HepG2 (cell line): ENCODE data around the gene WDR93. TPM values are rescaled to one million over a fixed set of nuclear protein-coding genes. Genes with fewer than 3 reads are reported as not detected.

Experiments used
- ATAC-seq: fragments of 200-7000 bp; cut with Tn5 transposase; 3 replicates; pipeline ENCODE4 v1.9.1; 2020; ENCODE audit warnings: mild to moderate bottlenecking, moderate library complexity
- BruUV-seq: library from RNA; stranded (reverse); fragments of 400-500 nt; replicated peaks from 2 replicates; lab custom pipeline; 2021; lab: Mats Ljungman, UMichigan
- CTCF ChIA-PET: fragments of 300-600 bp; formaldehyde crosslinking; extraction: SDS; loops from one replicate; lab custom pipeline; 2021; ENCODE audit warnings: low total read pairs, inconsistent platforms, low intra/inter-chr PET ratio; lab: Yijun Ruan, JAX
- POLR2A ChIA-PET: fragments of 350-600 bp; sonication (Branson Sonifier 250); formaldehyde crosslinking; loops from one replicate; lab custom pipeline; 2020; ENCODE audit warnings: antibody characterized with exemption, inconsistent platforms; lab: Yijun Ruan, JAX
- DNase-seq: peaks from one replicate; pipeline ENCODE4 v3.0.0-alpha.2; 2015; ENCODE audit warnings: low spot score
- FAIRE-seq: peaks from 3 replicates; lab custom pipeline; 2011; peaks lifted over from hg19 to GRCh38; lab: Jason Lieb, UNC
- H2AFZ ChIP-seq: one replicate; pipeline ENCODE4 v1.6.1; 2011; ENCODE audit warnings: low read length, inconsistent platforms
- H3K27ac ChIP-seq: fragments of 300-600 bp; 3 replicates; pipeline ENCODE4 v1.8.0; 2011; ENCODE audit warnings: mixed run types, mild to moderate bottlenecking, mixed read lengths, low read length, inconsistent platforms; ENCODE audit not compliant: insufficient read depth; ENCODE audit errors: extremely low read length
- H3K27me3 ChIP-seq, 2 experiments: fragments of 200-600 bp in 1 of 2; 2 replicates in 1 of 2; 3 replicates in 1 of 2; pipeline versions ENCODE4 v1.6.0 to v1.8.0; 2011; ENCODE audit warnings: low read length in 2 of 2, mild to moderate bottlenecking in 2 of 2, moderate library complexity in 2 of 2, inconsistent platforms in 1 of 2; ENCODE audit not compliant: insufficient read depth in 2 of 2, control insufficient read depth in 1 of 2
- H3K36me3 ChIP-seq, 2 experiments: fragments of 200-600 bp in 1 of 2; replicated peaks in 1 of 2; 2 replicates in 1 of 2; 3 replicates in 1 of 2; pipeline versions ENCODE4 v1.5.1 to v1.8.0; 2011; ENCODE audit warnings: low read length in 2 of 2, inconsistent platforms in 1 of 2; ENCODE audit not compliant: insufficient read depth in 2 of 2, control insufficient read depth in 1 of 2
- H3K4me1 ChIP-seq: 2 replicates; pipeline ENCODE4 v1.5.1; 2012; ENCODE audit warnings: low read length, inconsistent platforms; ENCODE audit not compliant: insufficient read depth
- H3K4me2 ChIP-seq: 2 replicates; pipeline ENCODE4 v1.6.0; 2011; ENCODE audit warnings: low read depth, low read length, inconsistent platforms
- H3K4me3 ChIP-seq, 3 experiments: fragments of 200-600 bp in 1 of 3; sonication (generic), shearing (Covaris generic) in 1 of 3; replicated peaks in 1 of 3; 2 replicates each; pipeline ENCODE4 v1.5.1; 2011 to 2016; ENCODE audit warnings: low read length in 3 of 3, inconsistent platforms in 2 of 3, low read depth in 2 of 3, mild to moderate bottlenecking in 2 of 3, control low read depth in 1 of 3, mixed read lengths in 1 of 3; ENCODE audit not compliant: insufficient read depth in 1 of 3
- H3K79me2 ChIP-seq: one replicate; pipeline ENCODE4 v1.6.1; 2011; ENCODE audit warnings: low read length, inconsistent platforms; ENCODE audit not compliant: insufficient read depth
- H3K9ac ChIP-seq: 2 replicates; pipeline ENCODE4 v1.6.0; 2011; ENCODE audit warnings: mild to moderate bottlenecking, low read depth, low read length, inconsistent platforms; ENCODE audit not compliant: insufficient read depth
- H3K9me3 ChIP-seq: 2 replicates; pipeline ENCODE4 v1.5.1; 2012; ENCODE audit warnings: mild to moderate bottlenecking, low read length
- H4K20me1 ChIP-seq: 2 replicates; pipeline ENCODE4 v1.6.0; 2011; ENCODE audit warnings: inconsistent platforms, mild to moderate bottlenecking, low read length, moderate library complexity; ENCODE audit not compliant: insufficient read depth
- CTCF ChIP-seq: sonication (generic); formaldehyde crosslinking; IDR thresholded peaks from 2 replicates; pipeline ENCODE4 v1.5.0; 2020; ENCODE audit warnings: mild to moderate bottlenecking, missing genetic modification reagents, moderate library complexity
- HNF1B ChIP-seq: sonication (generic); formaldehyde crosslinking; IDR thresholded peaks from 2 replicates; pipeline ENCODE4 v1.5.1; 2020; ENCODE audit warnings: mild to moderate bottlenecking, moderate library complexity, missing genetic modification reagents
- RAD21 ChIP-seq: fragments of 450-650 bp; formaldehyde crosslinking; IDR thresholded peaks from 2 replicates; pipeline ENCODE4 v1.5.0; 2020; ENCODE audit warnings: mild to moderate bottlenecking
- SOX6 ChIP-seq, 2 experiments: fragments of 450-650 bp in 1 of 2; sonication (generic) in 1 of 2; formaldehyde crosslinking in 1 of 2; IDR thresholded peaks; 2 replicates each; pipeline versions ENCODE4 v1.4.0 to v1.6.1; 2017 to 2020; ENCODE audit warnings: antibody characterized with exemption in 1 of 2, mild to moderate bottlenecking in 1 of 2, missing genetic modification reagents in 1 of 2
- STAG1 ChIP-seq: sonication (generic); formaldehyde crosslinking; IDR thresholded peaks from 2 replicates; pipeline ENCODE4 v1.4.0; 2020; ENCODE audit warnings: missing genetic modification reagents
- THAP9 ChIP-seq: sonication (generic); formaldehyde crosslinking; IDR thresholded peaks from 2 replicates; pipeline ENCODE4; 2020; ENCODE audit warnings: missing genetic modification reagents, mild to moderate bottlenecking, borderline replicate concordance
- ZBTB3 ChIP-seq: sonication (generic); formaldehyde crosslinking; IDR thresholded peaks from 2 replicates; pipeline ENCODE4 v1.4.0; 2020; ENCODE audit warnings: low read depth, mild to moderate bottlenecking, moderate library complexity, missing genetic modification reagents, borderline replicate concordance
- ZNF121 ChIP-seq: sonication (generic); formaldehyde crosslinking; IDR thresholded peaks from 2 replicates; pipeline ENCODE4 v1.5.0; 2020; ENCODE audit warnings: mild to moderate bottlenecking, missing genetic modification reagents
- ZNF557 ChIP-seq: sonication (generic); formaldehyde crosslinking; IDR thresholded peaks from 2 replicates; pipeline ENCODE4 v1.4.0; 2020; ENCODE audit warnings: missing genetic modification reagents
- ZNF891 ChIP-seq: sonication (generic); formaldehyde crosslinking; IDR thresholded peaks from 2 replicates; pipeline ENCODE4 v1.5.0; 2020; ENCODE audit warnings: mild to moderate bottlenecking, missing genetic modification reagents
- WGBS: methylation state at CpG from one replicate; pipeline ENCODE4 v1.1.6; 2017; ENCODE audit warnings: low lambda C conversion rate; 5-methylcytosine and 5-hydroxymethylcytosine counted together
- in situ Hi-C: cut with HindIII; loops from 2 replicates; pipeline ENCODE4 v1.10.0; 2017; ENCODE audit warnings: low pct_unique_long_range_greater_than_20kb; ENCODE audit not compliant: extremely low pct_ligation_motif_present
- intact Hi-C: fragments of 100-400 bp; cut with micrococcal nuclease; formaldehyde crosslinking; loops from one replicate; pipeline ENCODE4 v1.10.0; 2022; ENCODE audit not compliant: unreplicated experiment
- polyA plus RNA-seq, 8 experiments: library from polyadenylated mRNA; depleted of rRNA in 3 of 8; stranded (reverse) in 7 of 8; unstranded in 1 of 8; fragments of >200 nt; fragmentation: Illumina TruSeq in 4 of 8; extraction: Trizol in 4 of 8; gene quantifications; 2 replicates each; pipeline versions ENCODE4 v1.2.1 to v1.2.3, GENCODE V29; 2011 to 2016; ENCODE audit warnings: low read depth in 4 of 8, missing spikeins in 1 of 8, mixed read lengths in 1 of 8; ENCODE audit not compliant: insufficient read depth in 1 of 8
- total RNA-seq, 5 experiments: library from RNA; depleted of rRNA; stranded (reverse); fragments of >200 nt; fragmentation: Illumina TruSeq; extraction: Trizol; gene quantifications; 2 replicates each; pipeline ENCODE4 v1.2.3, GENCODE V29; 2016; ENCODE audit warnings: low read depth in 1 of 5
- TF ChIP-seq, protein P1 (sequence below): sonication (generic); formaldehyde crosslinking; IDR thresholded peaks from 2 replicates; pipeline ENCODE4 v1.9.0; 2021; ENCODE audit warnings: missing genetic modification reagents, mild to moderate bottlenecking, borderline replicate concordance
- TF ChIP-seq, protein P2 (sequence below): sonication (generic); formaldehyde crosslinking; IDR thresholded peaks from 2 replicates; pipeline ENCODE4 v1.9.0; 2021; ENCODE audit warnings: missing genetic modification reagents, borderline replicate concordance

The WDR93 gene
- total and polyA plus RNA-seq, 2 of the 13 experiments (the other 11 are each of a cell fraction or from before 2014, with no cell fraction given): 0.07 TPM; not detected in 1

GRCh38 chr15:89740137-89740536, 49.5 kb downstream of the WDR93 start:
- no peak overlapping the region for H3K27ac ChIP-seq
- no peaks in the 10 kb centered on the region for H4K20me1 ChIP-seq
- no TSS peak for BruUV-seq
- no peaks in the 10 kb centered on the region for H3K4me1 ChIP-seq
- ChIA-PET CTCF (interaction anchor here (1.0 to 3.1 kb wide), 3 partner anchors 133 to 148 kb away, joined by 5 to 26 read pairs (median 16); no protein-coding TSS in a partner anchor), POLR2A (interaction anchor here (1.5 kb wide), 1 partner anchor 11 kb away, joined by 3 read pairs; the partner anchor contains the start of gene MESP1)
- H3K36me3 ChIP-seq: no peaks in the 10 kb centered on the region
- peaks cover 2 to 39% of the 10 kb centered on the region in 2 experiments; a peak in 4 of 5 replicates for H3K27me3 ChIP-seq
- H3K9ac ChIP-seq: no peak overlapping the region
- H3K9me3 ChIP-seq: no peaks in the 10 kb centered on the region
- 4% methylated on average over 3 of the region's 8 CpGs for WGBS
- FAIRE-seq: peak; percentile 94
- peak overlapping the region; percentile 48 for H3K4me2 ChIP-seq
- peak; percentile 72 for DNase-seq
- H2AFZ ChIP-seq: no peak overlapping the region
- intact Hi-C loops (loop anchor here (1.0 to 2.0 kb wide), 3 partner anchors 135 to 231 kb away; no protein-coding TSS in a partner anchor), in situ Hi-C loops (loop anchor here (25.0 kb wide), 1 partner anchor 347 kb away; no protein-coding TSS in a partner anchor)
- peak; percentile 88 for ATAC-seq
- H3K79me2 ChIP-seq: no peaks in the 10 kb centered on the region
- H3K4me3 ChIP-seq: no peak overlapping the region
- TF ChIP-seq CTCF (CRISPR knock-in tag) (peak; percentile 92), THAP9 (no peak), SOX6 (IDR thresholded peaks at IDR 0.05) (no peak), SOX6 (CRISPR knock-in tag; IDR thresholded peaks at IDR 0.05) (0 out of 2 replicates have a peak, but pooled peaks have one; percentile 17), RAD21 (peak; percentile 84), STAG1 (CRISPR knock-in tag) (peak; percentile 97), ZNF891 (no peak), HNF1B (0 out of 2 replicates have a peak, but pooled peaks have one; percentile 20), ZBTB3 (CRISPR knock-in tag) (no peak), ZNF121 (CRISPR knock-in tag) (no peak), ZNF557 (no peak)
- TF ChIP-seq, protein P1, sequence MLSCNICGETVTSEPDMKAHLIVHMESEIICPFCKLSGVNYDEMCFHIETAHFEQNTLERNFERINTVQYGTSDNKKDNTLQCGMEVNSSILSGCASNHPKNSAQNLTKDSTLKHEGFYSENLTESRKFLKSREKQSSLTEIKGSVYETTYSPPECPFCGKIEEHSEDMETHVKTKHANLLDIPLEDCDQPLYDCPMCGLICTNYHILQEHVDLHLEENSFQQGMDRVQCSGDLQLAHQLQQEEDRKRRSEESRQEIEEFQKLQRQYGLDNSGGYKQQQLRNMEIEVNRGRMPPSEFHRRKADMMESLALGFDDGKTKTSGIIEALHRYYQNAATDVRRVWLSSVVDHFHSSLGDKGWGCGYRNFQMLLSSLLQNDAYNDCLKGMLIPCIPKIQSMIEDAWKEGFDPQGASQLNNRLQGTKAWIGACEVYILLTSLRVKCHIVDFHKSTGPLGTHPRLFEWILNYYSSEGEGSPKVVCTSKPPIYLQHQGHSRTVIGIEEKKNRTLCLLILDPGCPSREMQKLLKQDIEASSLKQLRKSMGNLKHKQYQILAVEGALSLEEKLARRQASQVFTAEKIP (CRISPR knock-in tag): no peak
- TF ChIP-seq, protein P2, sequence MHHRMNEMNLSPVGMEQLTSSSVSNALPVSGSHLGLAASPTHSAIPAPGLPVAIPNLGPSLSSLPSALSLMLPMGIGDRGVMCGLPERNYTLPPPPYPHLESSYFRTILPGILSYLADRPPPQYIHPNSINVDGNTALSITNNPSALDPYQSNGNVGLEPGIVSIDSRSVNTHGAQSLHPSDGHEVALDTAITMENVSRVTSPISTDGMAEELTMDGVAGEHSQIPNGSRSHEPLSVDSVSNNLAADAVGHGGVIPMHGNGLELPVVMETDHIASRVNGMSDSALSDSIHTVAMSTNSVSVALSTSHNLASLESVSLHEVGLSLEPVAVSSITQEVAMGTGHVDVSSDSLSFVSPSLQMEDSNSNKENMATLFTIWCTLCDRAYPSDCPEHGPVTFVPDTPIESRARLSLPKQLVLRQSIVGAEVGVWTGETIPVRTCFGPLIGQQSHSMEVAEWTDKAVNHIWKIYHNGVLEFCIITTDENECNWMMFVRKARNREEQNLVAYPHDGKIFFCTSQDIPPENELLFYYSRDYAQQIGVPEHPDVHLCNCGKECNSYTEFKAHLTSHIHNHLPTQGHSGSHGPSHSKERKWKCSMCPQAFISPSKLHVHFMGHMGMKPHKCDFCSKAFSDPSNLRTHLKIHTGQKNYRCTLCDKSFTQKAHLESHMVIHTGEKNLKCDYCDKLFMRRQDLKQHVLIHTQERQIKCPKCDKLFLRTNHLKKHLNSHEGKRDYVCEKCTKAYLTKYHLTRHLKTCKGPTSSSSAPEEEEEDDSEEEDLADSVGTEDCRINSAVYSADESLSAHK: no peak
